Stimulated activated naive CD8-positive, alpha-beta T cell treated with anti-CD3 and anti-CD28 coated beads, Interleukin-15, Interleukin-2, amounts not matched to agents 100 U/mL and 50 U/mL, for 24 hours (primary cell): ENCODE data around the gene CD226.
"Not testable (repeated sequence)": the region's sequence is repeated elsewhere in the genome, so short reads cannot be mapped to it uniquely, and the experiment has no call there.

Source experiments
- ATAC-seq: fragments of 150-1000 bp; cut with Tn5 transposase; one replicate; pipeline ENCODE4 v1.10.0; 2021
- DNase-seq: peaks from one replicate; pipeline ENCODE4 v3.0.0; 2021

CD226 gene

GRCh38 chr18:69947361-69948133 is at the start of gene CD226:
Gene CD226, minus strand, starts transcription at chr18:69947873. Its CDS starts 467 bp downstream, at chr18:69947406.
- ATAC-seq, result peak; percentile 47
- DNase-seq, result peak; percentile 44

- DNase-seq, result no peak
- peak; percentile 61 for ATAC-seq
Measured at GRCh38 chr18:69996951-69997798, 49.5 kb upstream of the CD226 start.

- ATAC-seq, result no peak
- no peak for DNase-seq
Measured at GRCh38 chr18:69996417-69996816, 48.7 kb upstream of the CD226 start.

GRCh38 chr18:69995774-69996173 is 48.1 kb upstream of the CD226 start:
- DNase-seq (no peak), ATAC-seq (no peak)

- DNase-seq, result no peak
- no peak for ATAC-seq
Measured at GRCh38 chr18:69992776-69993175, 45.1 kb upstream of the CD226 start.

GRCh38 chr18:69987870-69988269 is 40.2 kb upstream of the CD226 start:
- DNase-seq, result no peak
- no peak for ATAC-seq

GRCh38 chr18:69985239-69985638 is 37.6 kb upstream of the CD226 start:
- no peak for DNase-seq
- ATAC-seq, result no peak

GRCh38 chr18:69982417-69982816 is 34.7 kb upstream of the CD226 start:
- DNase-seq, result no peak
- no peak for ATAC-seq

- peak; percentile 72 for ATAC-seq
- no peak for DNase-seq
Measured at GRCh38 chr18:69981948-69982347, 34.3 kb upstream of the CD226 start.

- ATAC-seq (no peak), DNase-seq (no peak)
Measured at GRCh38 chr18:69980982-69981804, 33.5 kb upstream of the CD226 start.

- ATAC-seq (no peak), DNase-seq (no peak)
Measured at GRCh38 chr18:69980509-69980908, 32.8 kb upstream of the CD226 start.

GRCh38 chr18:69978732-69979715 is 31.4 kb upstream of the CD226 start:
- DNase-seq, result no peak
- peak; percentile 70 for ATAC-seq

GRCh38 chr18:69975294-69975693 is 27.6 kb upstream of the CD226 start:
- DNase-seq, ATAC-seq: not testable (repeated sequence)

GRCh38 chr18:69974365-69974764 is 26.7 kb upstream of the CD226 start:
- DNase-seq (no peak), ATAC-seq (no peak)

GRCh38 chr18:69969491-69969890 is 21.8 kb upstream of the CD226 start:
- DNase-seq (no peak), ATAC-seq (no peak)

GRCh38 chr18:69968039-69968438 is 20.4 kb upstream of the CD226 start:
- ATAC-seq, result peak; percentile 52

GRCh38 chr18:69963196-69963595 is 15.5 kb upstream of the CD226 start:
- no peak for DNase-seq
- ATAC-seq, result no peak

More at GRCh38 chr18:69968039-69968438, 20.4 kb upstream of the CD226 start:
- peak; percentile 29 for DNase-seq

- DNase-seq, result no peak
- ATAC-seq, result no peak
Measured at GRCh38 chr18:69961718-69962117, 14.0 kb upstream of the CD226 start.

GRCh38 chr18:69958422-69958821 is 10.7 kb upstream of the CD226 start:
- DNase-seq, result no peak
- ATAC-seq, result peak; percentile 88

- no peak for DNase-seq
Measured at GRCh38 chr18:69957747-69958146, 10.1 kb upstream of the CD226 start.

More at GRCh38 chr18:69957747-69958146, 10.1 kb upstream of the CD226 start:
- no peak for ATAC-seq
